GM18507 (cell line): ENCODE results near the gene ALB.
"Not testable (repeated sequence)": the region's sequence is repeated elsewhere in the genome, so short reads cannot be mapped to it uniquely, and the experiment has no call there.

Experiments
- DNase-seq: peaks from one replicate; pipeline ENCODE4 v3.0.0; 2011; ENCODE audit warnings: low read depth; ENCODE audit not compliant: insufficient read length; ENCODE audit errors: extremely low spot score
- FAIRE-seq: peaks from 2 replicates; lab custom pipeline; 2011; peaks lifted over from hg19 to GRCh38; lab: Jason Lieb, UNC

Gene ALB

DNA sequence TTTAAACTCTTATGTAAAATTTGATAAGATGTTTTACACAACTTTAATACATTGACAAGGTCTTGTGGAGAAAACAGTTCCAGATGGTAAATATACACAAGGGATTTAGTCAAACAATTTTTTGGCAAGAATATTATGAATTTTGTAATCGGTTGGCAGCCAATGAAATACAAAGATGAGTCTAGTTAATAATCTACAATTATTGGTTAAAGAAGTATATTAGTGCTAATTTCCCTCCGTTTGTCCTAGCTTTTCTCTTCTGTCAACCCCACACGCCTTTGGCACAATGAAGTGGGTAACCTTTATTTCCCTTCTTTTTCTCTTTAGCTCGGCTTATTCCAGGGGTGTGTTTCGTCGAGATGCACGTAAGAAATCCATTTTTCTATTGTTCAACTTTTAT lies at the start of gene ALB:
TSS of gene ALB (plus strand) at position 246 of the 400 bp plus-strand sequence. CDS start at position 287, 41 bp downstream.
- DNase-seq (no peak), FAIRE-seq (no peak)

DNA sequence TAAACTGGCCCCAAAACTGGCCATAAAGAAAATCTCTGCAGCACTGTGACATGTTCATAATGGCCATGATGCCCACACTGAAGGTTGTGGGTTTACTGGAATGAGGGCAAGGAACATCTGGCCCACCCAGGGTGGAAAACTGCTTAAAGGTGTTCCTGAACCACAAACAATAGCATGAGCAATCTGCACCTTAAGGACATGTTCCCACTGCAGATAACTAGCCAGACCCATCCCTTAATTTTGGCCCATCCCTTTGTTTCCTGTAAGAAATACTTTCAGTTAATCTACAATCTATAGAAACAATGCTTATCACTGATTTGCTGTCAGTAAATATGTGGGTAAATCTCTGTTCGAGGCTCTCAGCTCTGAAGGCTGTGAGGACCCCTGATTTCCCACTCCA lies 46.9 kb upstream of the ALB start:
- FAIRE-seq, DNase-seq: not testable (repeated sequence)

DNA sequence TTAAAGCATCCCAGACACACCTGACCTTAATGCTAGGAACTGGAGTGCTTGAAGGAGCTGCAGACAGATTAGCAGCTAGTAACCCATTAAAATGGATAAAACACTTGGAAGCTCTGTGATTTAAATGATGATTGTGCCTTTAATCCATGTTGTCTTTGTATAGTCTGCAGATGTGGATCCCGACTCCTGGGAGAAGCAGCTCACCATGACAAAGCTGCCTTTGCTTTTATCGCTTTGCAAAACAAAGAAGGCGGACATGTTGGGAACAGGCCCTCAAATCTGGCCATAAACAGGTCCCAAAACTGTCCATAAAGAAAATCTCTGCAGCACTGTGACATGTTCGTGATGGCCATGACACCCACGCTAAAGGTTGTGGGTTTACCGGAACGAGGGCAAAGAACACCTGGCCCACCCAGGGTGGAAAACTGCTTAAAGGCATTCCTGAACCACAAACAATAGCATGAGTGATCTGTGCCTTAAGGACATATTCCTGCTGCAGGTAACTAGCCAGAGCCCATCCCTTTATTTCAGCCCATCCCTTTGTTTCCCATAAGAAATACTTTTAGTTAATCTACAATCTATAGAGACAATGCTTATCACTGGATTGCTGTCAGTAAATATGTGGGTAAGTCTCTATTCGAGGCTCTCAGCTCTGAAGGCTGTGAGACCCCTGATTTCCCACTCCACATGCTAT lies 34.4 kb upstream of the ALB start:
- not testable (repeated sequence) for DNase-seq, FAIRE-seq

DNA sequence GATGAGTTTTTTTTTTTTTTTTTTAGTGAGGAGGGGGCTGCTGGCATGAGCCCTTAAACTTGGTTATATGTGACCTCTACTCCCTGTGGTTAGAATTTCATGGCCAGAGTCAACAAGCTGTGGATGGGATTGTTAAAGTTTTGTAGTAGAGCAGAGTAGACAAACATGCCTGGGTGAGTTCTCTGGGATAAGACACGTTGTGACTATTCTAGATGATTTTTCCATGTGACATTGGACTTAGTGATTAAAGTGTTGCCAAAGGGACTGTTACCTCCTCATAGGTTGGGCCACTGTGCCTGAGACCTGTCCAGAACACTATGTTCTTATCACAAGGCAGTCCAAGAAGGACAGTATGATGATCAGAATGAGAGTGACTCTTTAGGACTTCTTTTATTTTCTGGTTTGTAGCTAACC lies 28.8 kb upstream of the ALB start:
- DNase-seq, result no peak
- FAIRE-seq, result no peak

DNA sequence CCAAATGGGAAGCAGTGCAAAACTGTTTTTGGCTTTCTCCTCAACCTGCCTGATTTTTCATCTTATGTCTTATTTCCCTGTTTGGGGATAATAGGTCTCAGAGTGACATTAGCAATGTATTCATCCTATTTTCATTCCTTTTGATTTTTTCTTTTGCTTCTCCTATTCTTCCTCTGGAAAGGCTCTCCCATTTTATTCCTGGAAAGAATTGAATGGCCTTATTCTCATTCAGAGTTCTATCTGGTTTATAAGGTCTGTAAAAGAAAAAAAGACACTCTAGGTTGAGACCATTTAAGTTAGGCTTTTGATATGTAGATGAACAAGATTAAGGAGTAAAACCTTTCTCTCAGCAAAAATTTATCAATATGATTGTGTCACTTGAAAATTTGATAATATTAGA lies 27.8 kb upstream of the ALB start:
- no peak for FAIRE-seq
- no peak for DNase-seq

DNA sequence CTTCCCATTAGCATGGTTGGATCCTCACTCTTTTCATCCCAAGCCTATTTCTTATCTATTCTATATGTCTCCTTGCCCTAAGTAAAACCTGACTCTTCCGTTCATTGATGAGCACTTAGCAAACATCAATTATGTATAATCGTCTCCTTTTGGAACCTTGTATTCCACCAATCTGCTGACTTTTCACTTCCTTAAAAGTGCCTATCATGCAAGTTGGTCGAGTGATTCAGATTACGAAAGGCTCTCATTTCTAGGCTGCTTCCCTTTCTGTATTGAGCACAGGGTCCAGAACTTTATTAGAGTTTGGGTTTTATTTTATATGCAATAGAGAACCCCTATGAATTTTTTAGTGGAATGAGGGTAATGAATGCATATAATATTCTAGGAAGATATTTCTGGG lies 27.1 kb upstream of the ALB start:
- FAIRE-seq, result no peak
- no peak for DNase-seq

DNA sequence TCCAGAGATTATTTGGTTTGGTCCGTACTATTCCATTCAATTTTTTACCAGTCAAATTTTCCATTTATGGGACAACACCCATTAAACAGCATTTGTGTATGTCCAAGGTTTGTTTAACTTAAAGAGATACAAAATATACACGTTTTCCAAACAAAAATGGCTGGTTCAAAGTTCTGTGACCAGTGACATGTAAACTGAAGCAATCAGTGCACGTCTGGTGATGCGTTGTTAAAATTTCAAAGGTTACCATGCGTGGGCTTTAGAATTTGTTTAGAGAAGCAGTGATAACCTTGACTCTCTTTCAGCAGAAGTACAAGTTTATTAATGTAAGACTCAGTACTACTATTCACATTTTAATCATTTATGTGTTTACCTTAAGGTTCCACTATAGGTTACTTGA lies 25.2 kb upstream of the ALB start:
- FAIRE-seq (no peak), DNase-seq (no peak)

DNA sequence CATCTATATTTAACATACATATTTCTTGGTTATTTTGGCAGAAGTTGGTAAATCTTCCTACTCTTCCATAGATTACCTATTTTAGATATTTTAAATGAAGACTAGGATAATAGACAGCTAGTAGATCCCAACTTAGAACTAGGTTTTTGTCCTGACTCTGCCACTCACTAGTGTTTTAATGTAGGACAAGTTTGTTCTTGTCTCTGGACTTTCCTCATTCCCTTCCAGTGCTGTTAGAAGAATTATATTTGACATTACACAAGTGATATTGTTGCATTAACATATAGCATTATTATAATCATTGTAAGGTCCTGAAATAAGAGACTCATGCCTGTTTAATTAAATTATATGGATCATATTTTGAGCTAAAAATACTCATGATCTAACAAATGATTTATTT lies 24.1 kb upstream of the ALB start:
- no peak for FAIRE-seq

DNA sequence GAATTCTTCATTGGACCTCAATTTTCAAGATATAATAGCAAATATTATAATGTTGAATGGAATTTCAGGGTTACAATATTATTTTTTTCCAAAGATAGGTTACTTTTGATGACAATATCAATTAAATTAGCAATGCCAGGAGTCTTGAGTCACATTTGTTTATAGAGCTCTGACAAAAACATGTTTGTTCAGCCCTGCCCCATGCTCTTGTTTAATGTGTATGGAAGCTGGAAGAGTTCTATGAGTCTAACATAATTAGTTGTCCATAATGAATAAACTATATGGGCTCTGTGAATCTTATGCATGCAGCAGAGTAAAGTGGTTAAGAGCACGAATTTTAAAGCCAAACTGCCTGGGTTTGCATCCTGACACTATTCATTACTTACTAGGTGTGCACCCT lies 22.9 kb upstream of the ALB start:
- DNase-seq, result no peak
- no peak for FAIRE-seq

More for the DNA sequence above, 24.1 kb upstream of the ALB start:
- no peak for DNase-seq

DNA sequence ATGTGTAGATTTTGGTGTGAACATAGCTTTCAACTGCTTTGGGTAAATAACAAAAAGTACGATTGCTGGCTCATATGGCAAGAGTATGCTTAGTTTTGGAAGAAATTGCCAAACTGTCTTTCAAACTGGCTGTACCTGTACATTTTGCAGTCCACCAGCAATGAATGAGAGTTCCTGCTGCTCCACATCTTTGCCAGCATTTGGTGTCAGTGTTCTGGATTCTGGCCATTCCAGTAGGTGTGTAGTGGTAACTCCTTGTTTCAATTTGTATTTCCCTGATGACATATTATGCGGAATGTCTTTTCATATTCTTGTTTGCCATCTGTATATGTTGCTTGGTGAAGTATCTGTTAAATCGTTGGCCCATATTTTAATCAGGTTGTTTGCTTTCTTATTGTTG lies 20.6 kb upstream of the ALB start:
- DNase-seq, result no peak
- FAIRE-seq, result no peak

DNA sequence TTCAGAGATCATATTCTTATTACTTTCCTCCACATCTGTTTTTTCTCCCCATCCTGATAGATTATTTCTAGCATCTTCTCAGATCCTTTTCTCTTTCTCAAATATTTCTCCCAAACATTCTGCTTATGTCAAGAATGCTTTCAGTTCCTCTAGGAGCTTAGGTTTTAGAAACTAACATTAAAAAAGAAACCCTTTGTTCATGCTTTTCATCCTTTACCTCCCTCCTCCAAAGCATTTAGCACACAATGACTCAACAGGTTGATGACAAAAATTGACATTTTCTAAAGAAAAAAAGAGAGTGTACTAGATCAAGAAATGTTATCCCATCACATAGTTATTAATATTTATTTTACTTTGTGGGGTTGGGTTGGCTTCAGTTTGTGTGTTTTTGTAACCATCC lies 16.5 kb upstream of the ALB start:
- DNase-seq, result no peak
- no peak for FAIRE-seq

DNA sequence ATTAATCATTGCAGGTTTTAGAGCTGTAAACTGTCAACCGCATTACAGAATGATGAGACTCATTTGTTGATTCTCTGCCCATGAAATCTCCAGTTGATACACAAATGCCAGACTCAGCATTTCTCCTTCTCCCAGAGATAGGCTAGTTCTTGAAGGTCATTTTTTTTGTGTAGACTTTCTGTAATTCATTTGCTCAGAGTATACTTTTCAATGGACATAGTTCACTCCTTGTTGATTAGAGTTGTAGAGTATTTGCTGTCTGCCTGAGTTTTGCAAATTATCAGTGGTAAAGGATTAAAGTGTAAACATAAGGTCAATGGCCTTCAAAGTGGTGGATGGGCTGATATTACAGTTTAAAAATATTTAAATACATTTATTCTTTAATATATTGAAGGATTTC lies 15.2 kb upstream of the ALB start:
- FAIRE-seq (no peak), DNase-seq (no peak)

DNA sequence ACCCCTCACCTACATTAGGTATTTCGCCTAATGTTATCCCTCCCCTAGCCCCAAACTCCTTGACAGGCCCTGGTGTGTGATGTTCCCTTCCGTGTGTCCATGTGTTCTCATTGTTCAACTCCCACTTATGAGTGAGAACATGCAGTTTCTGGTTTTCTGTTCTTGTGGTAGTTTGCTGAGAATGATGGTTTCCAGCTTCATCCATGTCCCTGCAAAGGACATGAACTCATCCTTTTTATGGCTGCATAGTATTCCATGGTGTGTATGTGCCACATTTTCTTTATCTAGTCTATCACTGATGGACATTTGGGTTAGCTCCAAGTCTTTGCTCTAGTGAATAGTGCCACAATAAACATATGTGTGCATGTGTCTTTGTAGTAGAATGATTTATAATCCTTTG lies 14.4 kb upstream of the ALB start:
- DNase-seq, FAIRE-seq: not testable (repeated sequence)

DNA sequence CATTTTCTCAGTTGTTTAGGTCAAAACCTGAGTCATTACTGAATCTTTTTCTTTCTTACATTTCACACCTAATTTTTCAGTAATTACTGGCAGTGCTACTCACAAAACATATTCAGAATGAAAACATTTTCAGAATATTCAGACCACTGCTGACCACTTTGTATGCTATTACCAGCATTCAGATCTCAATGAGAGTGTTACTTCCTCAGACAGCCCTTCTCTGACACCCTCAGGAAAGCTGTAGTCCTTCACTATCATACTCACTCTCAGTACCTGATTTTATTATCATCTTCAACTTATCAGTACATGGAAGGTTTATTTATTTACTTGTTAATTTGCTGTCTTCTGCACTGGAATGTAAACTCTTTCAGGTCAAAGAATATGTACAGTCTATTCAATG lies 12.3 kb upstream of the ALB start:
- FAIRE-seq (no peak), DNase-seq (no peak)

DNA sequence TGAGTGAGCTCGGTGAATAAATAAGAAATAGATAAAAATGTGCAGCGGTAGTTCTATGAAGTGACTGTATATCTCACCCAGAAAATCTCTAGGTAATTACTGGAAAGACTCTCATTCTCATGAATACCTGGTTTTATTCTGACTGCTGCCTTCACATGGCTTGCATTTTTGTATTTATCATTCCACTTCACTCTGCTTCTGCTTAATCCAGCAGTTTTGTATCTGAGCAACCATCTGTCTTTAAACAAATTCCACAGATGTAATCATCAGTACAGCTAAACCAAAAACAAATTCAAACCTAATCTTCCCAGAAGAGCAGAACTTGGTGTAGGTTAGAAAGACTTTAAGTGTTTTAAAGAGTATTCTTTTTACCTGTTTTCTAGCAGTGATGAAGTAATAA lies 11.2 kb upstream of the ALB start:
- no peak for DNase-seq
- no peak for FAIRE-seq

DNA sequence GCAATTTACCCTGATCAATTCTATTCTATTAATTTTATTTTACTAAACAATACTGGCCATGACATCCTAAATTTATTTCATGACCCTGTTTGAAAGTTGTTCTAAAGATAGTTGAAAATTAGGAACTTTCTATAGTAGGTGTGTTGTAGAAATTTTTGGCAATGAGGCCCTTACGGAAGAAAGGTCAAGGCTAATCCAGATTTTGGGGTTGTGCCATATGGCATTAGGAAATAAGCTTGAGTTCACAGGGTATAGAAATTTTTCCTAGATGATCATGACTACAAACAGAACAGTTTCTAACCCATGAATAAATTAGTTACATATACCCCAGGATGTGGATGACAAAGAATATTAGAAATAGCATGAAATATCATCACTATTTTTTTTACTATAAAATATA lies 7.8 kb upstream of the ALB start:
- no peak for DNase-seq
- no peak for FAIRE-seq

DNA sequence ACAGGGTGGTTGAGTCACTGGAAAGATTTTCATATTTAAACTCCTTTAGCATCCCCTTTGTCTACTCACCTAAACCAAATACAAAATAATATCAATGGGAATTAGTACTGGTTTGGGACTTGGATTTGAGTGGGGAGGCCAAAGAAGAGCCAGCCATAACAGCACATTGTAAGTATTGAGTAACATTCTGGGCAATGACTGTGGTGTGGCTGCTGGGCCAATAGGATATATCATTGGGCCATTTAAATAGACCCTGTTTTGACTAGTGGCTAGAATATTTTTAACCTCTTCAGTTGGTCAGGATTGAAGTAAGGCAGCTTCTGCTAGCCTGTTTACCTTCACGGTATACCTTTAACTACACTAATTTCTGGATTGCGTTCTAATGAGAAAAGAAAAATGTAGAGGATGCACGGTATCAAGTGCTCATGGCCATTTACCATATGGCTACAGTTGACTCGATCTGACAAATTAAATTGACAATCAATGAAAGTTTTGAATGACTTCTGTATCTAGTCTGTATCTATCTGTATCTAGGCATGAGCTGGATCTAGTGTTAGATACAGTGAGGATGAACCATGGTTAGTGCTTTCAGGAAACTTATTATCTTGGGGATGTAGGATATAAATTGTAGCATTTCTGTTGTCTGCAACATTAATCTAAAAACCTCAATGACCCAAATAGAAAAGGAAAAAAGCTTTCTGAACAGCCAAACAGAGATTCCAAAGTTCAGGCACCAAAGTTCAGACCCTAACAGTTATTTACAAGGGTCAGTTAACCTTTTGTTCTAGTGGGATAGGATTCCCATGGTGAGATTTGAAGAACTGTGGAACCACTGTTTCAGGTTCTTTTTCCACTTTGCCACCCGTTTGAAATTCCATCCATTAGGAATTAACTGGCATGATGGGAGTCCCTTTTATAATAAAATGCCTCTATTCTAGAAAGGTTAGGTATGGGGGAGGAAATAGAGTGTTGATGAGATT lies 6.8 kb upstream of the ALB start:
- DNase-seq (no peak), FAIRE-seq (no peak)

DNA sequence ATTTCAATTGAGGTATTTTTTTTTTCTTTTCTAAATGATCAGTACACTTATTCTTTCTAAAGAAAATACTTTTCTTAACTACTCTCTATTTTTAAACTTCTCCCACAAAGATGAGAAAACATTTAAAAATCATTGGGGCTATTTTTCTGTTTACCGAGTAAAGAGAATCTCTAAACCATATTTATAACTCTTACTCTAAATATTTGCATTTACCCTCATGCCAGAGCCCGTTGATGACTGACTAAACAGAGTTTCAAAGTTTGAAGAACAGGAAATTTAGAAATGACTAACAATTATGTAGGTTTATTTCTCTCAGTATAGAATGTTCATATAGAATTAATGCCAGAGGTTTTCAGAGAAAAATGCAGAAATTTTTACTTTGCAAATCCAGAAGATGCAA lies 2.7 kb upstream of the ALB start:
- FAIRE-seq, result no peak

DNA sequence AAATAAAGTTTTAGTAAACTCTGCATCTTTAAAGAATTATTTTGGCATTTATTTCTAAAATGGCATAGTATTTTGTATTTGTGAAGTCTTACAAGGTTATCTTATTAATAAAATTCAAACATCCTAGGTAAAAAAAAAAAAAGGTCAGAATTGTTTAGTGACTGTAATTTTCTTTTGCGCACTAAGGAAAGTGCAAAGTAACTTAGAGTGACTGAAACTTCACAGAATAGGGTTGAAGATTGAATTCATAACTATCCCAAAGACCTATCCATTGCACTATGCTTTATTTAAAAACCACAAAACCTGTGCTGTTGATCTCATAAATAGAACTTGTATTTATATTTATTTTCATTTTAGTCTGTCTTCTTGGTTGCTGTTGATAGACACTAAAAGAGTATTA lies 370 bp downstream of the ALB start:
- DNase-seq (no peak), FAIRE-seq (no peak)

More for the DNA sequence above, 2.7 kb upstream of the ALB start:
- no peak for DNase-seq

DNA sequence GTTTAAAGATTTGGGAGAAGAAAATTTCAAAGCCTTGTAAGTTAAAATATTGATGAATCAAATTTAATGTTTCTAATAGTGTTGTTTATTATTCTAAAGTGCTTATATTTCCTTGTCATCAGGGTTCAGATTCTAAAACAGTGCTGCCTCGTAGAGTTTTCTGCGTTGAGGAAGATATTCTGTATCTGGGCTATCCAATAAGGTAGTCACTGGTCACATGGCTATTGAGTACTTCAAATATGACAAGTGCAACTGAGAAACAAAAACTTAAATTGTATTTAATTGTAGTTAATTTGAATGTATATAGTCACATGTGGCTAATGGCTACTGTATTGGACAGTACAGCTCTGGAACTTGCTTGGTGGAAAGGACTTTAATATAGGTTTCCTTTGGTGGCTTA lies 1.1 kb downstream of the ALB start:
- no peak for DNase-seq
- FAIRE-seq, result no peak

DNA sequence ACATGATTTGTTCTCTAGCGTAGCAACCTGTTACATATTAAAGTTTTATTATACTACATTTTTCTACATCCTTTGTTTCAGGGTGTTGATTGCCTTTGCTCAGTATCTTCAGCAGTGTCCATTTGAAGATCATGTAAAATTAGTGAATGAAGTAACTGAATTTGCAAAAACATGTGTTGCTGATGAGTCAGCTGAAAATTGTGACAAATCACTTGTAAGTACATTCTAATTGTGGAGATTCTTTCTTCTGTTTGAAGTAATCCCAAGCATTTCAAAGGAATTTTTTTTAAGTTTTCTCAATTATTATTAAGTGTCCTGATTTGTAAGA lies 2.4 kb downstream of the ALB start:
- FAIRE-seq, result no peak
- DNase-seq, result no peak
